Measurements from ENCODE around the gene CHRND.
A peak's percentile ranks its signal among the peaks of the same experiment; 100 is the strongest.
"Not testable (repeated sequence)": the region's sequence is repeated elsewhere in the genome, so short reads cannot be mapped to it uniquely, and the experiment has no call there.

Gene CHRND

DNA sequence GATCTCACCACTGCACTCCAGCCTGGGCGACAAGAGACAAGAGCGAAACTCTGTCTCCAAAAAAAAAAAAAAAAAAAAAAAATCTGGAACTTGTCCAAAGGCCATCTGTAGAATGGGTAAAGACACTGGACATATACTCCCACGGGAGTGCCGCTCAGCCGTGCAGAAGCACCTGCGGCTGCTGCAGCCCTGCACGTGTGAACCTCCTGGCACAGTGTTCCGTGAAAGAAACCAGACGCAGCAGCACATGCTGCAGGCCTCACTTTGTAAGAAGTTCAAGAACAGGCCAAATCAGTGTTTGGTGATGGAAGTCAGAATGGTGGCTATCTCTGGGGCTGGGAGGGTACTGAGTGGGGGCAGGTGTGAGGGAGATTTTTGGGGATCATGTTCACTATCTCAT is 6.5 kb downstream of the CHRND start:
- no peak for DNase-seq (ENCODE audit: extremely low read depth, low read depth)
- no peak for TF ChIP-seq CTCF (IDR thresholded peaks at IDR 0.05; ENCODE audit: low read depth, low read length)

DNA sequence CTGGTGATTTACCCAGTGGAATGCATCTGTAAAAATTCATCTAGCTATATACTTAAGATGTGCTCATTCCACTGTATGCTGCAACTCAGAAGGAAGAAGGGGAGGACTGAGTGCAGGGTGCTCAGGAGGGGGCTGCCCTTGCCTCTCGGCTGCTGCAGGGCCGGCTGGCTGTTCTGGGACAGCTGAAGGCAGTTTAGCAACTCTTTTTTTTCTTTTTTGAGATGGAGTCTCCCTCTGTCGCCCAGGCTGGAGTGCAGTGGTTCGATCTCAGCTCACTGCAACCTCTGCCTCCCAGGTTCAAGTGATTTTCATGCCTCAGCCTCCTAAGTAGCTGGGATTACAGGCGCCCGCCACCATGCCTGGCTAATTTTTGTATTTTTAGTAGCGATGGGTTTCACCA is 6.9 kb downstream of the CHRND start:
- DNase-seq (ENCODE audit: extremely low read depth, low read depth): not testable (repeated sequence)

DNA sequence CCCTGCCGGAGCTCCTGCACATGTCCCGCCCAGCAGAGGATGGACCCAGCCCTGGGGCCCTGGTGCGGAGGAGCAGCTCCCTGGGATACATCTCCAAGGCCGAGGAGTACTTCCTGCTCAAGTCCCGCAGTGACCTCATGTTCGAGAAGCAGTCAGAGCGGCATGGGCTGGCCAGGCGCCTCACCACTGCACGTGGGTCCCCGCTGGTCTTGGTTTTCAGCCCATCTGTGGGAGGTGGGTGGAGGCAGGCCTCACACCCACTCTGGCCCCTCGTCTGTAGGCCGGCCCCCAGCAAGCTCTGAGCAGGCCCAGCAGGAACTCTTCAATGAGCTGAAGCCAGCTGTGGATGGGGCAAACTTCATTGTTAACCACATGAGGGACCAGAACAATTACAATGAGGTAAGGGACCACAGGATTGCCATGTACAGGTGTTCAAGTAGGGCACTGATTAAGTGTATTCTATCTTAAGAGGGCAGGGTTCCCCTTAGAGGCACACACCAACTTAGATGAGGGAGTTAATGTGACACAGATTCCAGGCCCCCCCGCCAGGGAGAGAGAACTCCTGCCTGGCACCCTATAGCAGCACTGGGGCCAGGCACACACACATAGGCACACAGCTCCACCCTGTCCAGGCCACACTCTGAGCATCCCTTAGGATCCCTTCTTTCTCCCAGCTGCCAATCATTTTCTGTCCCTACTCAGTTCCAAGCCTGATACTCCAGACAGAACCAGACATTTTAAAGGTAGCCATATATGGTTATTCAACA is 8.2 kb downstream of the CHRND start:
- DNase-seq (ENCODE audit: extremely low read depth, low read depth): no peak
- no peak for TF ChIP-seq CTCF (IDR thresholded peaks at IDR 0.05; ENCODE audit: low read depth, low read length)

DNA sequence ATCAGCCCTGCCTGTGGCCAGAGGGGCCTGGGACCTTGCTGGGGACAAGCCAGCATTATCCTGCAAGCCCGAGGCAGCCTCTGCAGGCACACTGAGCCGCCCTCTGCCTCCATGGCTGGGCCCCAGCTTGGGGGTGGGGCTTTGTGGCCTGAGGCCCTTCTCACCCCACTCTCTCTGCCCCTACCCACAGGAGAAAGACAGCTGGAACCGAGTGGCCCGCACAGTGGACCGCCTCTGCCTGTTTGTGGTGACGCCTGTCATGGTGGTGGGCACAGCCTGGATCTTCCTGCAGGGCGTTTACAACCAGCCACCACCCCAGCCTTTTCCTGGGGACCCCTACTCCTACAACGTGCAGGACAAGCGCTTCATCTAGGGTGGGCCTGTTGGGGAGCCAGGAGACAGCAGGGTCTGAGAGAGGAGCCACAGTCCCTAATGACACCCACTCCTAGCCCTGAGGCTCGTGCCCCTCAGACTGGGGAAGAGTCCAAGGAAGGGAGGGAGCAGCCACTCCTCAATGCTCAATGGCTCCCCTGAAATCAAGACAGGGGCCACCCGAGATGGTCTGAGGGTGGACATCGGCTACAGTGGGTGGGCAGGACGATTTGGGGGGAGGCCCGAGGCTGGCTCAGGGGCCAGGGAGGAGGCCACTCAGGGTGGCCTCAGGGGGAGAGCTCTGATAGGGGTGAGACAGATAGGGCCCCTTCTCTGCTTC is 9.1 kb downstream of the CHRND start:
- no peak for TF ChIP-seq CTCF (IDR thresholded peaks at IDR 0.05; ENCODE audit: low read depth, low read length)

DNA sequence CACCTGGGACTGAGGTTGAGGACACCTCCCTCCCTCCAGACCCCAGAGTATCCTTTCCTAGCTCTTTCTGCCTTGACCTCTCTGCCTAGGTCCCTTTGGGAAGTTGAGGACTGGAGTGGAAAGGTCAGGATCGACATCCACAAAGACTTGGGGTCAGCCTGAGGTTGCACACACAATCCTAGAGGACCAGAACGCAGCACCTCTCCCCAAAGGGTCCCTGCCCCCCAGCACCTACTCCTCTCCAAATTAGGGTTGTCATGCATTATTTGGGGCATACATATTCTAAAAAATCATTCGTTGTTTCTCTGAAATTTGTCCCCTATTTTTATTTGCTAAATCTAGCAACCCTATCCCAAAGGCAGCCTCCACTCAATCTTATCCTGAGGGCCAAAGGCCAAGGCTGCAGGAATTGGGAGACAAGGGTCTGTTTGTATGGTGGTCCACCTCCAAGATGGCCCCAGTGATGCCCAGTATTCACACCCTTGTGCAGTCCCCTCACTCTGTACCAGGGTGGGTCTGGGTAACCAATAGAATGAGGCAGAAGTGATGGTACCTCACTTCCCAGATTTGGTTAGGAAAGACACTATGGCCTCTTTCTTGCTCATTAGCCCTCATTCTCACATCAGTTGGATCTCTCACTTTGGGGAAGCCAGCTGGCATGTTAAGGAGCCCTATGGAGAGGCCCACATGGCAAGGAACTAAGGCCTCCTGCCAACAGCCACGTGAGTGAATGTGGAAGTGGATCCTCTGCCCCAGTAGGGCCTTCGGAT is 10.0 kb downstream of the CHRND start:
- TF ChIP-seq CTCF (IDR thresholded peaks at IDR 0.05; ENCODE audit: low read depth, low read length): no peak

More for the DNA sequence above, 9.1 kb downstream of the CHRND start:
- DNase-seq (ENCODE audit: extremely low read depth, low read depth): no peak

GRCh38 chr2:232537079-232537478 is 11.1 kb downstream of the CHRND start:
- DNase-seq (ENCODE audit: extremely low read depth, low read depth): no peak
- TF ChIP-seq CTCF (IDR thresholded peaks at IDR 0.05; ENCODE audit: low read depth, low read length): 0 out of 2 replicates have a peak, but pooled peaks have one; percentile 4

More for the DNA sequence above, 10.0 kb downstream of the CHRND start:
- DNase-seq (ENCODE audit: extremely low read depth, low read depth): no peak

- DNase-seq (ENCODE audit: extremely low read depth, low read depth): no peak
- TF ChIP-seq CTCF (IDR thresholded peaks at IDR 0.05; ENCODE audit: low read depth, low read length): no peak
Measured at GRCh38 chr2:232537499-232537898, 11.5 kb downstream of the CHRND start.
